ENCODE results near the gene ABCC4. TPM values are rescaled to one million over a fixed set of nuclear protein-coding genes. Genes with fewer than 3 reads are reported as not detected.
"Not testable (repeated sequence)": the region's sequence is repeated elsewhere in the genome, so short reads cannot be mapped to it uniquely, and the experiment has no call there.

Gene ABCC4
- total and polyA plus RNA-seq, 2 experiments from 2014 or later, result 9.8 to 23.3 TPM

DNA sequence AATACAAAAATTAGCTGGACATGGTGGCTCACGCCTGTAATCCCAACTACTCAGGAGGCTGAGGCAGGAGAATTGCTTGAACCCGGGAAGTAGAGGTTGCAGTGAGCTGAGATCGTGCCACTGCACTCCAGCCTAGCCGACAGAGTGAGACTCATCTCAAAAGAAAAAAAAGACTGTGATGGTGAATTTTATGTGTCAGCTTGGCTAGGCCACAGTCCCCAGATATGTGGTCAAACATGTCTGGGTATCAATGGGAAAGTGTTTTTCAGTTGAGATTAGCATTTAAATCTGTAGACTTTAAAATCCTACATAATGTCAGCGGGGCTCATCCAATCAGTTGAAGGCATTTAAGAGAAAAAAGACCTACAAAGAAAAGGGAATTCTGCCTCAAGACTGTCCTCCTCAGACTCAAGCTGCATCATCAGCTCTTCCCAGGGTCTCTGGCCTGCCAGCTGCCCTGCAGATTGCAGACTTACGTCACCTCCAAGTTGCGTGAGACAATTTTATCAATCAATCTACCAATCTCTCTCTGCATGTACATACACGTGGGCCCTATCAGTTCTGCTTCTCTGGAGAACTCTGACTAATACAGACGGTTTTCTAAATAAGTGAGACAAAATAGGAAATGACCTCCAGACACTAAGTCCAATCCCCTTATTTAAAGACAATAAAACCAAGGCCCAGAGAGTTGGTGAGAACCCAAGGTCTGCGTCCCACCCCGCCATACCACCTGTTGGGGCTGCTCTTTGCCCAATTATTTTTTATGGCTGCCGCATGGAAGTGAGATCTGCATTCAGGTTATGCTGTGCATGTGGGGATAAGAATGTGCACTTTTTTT lies 99.2 kb downstream of the ABCC4 start:
- H2AFZ ChIP-seq, result no peak overlapping the region
- H3K36me3 ChIP-seq (replicated peaks; ENCODE audit: insufficient read depth, low read depth), result no peaks in the 10 kb centered on the region
- no peaks in the 10 kb centered on the region for H3K9me2 ChIP-seq (replicated peaks; ENCODE audit: insufficient read depth)
- no peak overlapping the region for H3K4me2 ChIP-seq
- DNase-seq (ENCODE audit: low spot score), result no peak
- no peaks in the 10 kb centered on the region for H3K79me2 ChIP-seq
- H3K4me3 ChIP-seq, result no peak overlapping the region
- TF ChIP-seq, protein P1, sequence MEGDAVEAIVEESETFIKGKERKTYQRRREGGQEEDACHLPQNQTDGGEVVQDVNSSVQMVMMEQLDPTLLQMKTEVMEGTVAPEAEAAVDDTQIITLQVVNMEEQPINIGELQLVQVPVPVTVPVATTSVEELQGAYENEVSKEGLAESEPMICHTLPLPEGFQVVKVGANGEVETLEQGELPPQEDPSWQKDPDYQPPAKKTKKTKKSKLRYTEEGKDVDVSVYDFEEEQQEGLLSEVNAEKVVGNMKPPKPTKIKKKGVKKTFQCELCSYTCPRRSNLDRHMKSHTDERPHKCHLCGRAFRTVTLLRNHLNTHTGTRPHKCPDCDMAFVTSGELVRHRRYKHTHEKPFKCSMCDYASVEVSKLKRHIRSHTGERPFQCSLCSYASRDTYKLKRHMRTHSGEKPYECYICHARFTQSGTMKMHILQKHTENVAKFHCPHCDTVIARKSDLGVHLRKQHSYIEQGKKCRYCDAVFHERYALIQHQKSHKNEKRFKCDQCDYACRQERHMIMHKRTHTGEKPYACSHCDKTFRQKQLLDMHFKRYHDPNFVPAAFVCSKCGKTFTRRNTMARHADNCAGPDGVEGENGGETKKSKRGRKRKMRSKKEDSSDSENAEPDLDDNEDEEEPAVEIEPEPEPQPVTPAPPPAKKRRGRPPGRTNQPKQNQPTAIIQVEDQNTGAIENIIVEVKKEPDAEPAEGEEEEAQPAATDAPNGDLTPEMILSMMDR (IDR thresholded peaks at IDR 0.05; ENCODE audit: poor library complexity), result no peak
- TF ChIP-seq EZH2phosphoT487 (IDR thresholded peaks at IDR 0.05; ENCODE audit: low read depth, severe bottlenecking, unreplicated experiment) (no peak), EZH2 (IDR thresholded peaks at IDR 0.05; ENCODE audit: borderline replicate concordance) (no peak)
- H3K27me3 ChIP-seq, result no peaks in the 10 kb centered on the region
- H3K9me3 ChIP-seq (ENCODE audit: low read depth), result no peaks in the 10 kb centered on the region
- 83% methylated on average over 12 of the region's 12 CpGs for WGBS (ENCODE audit: low lambda C conversion rate, missing lambda C conversion rate)
- peak overlapping the region; percentile 40 for H3K27ac ChIP-seq
- H4K20me1 ChIP-seq (ENCODE audit: insufficient read depth, poor library complexity, severe bottlenecking), result no peaks in the 10 kb centered on the region
- peaks cover 4% of the 10 kb centered on the region for H3K4me1 ChIP-seq (ENCODE audit: insufficient read depth)

DNA sequence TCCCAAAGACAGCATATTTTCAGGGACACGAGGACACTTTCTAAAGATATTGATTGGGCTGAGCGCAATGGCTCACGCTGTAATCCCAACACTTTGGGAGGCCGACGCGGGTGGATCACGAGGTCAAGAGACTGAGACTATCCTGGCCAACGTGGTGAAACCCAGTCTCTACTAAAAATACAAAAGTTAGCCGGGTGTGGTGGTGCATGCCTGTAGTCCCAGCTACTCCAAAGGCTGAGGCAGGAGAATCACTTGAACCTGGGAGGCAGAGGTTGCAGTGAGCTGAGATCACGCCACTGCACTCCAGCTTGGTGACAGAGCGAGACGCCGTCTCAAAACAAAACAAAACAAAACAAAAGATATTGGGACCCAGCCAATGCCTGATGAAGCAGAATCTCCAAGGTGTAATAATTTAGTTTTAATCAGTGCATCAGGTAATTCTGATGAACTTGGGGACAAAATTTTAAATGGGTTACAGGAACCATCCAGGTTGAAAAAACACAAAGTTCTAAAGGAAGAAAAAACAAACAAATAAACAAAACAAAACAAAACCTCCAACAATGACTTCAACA lies 100.8 kb downstream of the ABCC4 start:
- H3K79me2 ChIP-seq; H4K20me1 ChIP-seq (ENCODE audit: insufficient read depth, poor library complexity, severe bottlenecking); H3K27ac ChIP-seq; H3K9me3 ChIP-seq (ENCODE audit: low read depth); DNase-seq (ENCODE audit: low spot score); H3K4me3 ChIP-seq; H3K4me2 ChIP-seq; H2AFZ ChIP-seq; H3K4me1 ChIP-seq (ENCODE audit: insufficient read depth); H3K9me2 ChIP-seq (replicated peaks; ENCODE audit: insufficient read depth); H3K36me3 ChIP-seq (replicated peaks; ENCODE audit: insufficient read depth, low read depth); H3K27me3 ChIP-seq: not testable (repeated sequence)
- WGBS (ENCODE audit: low lambda C conversion rate, missing lambda C conversion rate), result 92% methylated on average over 13 of the region's 13 CpGs

DNA sequence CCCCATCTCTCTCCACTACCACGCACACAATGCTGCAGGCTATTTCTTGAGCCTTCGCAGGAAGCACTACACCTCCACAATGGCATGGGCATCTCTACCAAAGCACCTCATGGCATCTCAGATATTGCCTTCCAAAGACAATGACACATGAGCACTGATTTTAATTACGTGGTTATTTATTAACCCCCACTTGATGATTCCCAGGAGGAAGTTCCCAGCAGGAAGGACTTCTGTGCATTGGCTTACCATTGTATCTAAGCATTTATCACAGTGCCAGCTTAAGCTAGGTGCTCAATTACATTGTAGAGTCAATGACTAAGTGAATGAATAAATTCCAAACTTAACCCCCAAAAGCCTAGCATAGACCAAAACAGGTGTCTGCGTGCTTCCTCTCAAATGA lies 101.4 kb downstream of the ABCC4 start:
- TF ChIP-seq, protein P1 (IDR thresholded peaks at IDR 0.05; ENCODE audit: poor library complexity), result no peak
- TF ChIP-seq EZH2 (IDR thresholded peaks at IDR 0.05; ENCODE audit: borderline replicate concordance) (no peak), EZH2phosphoT487 (IDR thresholded peaks at IDR 0.05; ENCODE audit: low read depth, severe bottlenecking, unreplicated experiment) (no peak)
- Histone ChIP-seq H3K36me3 (replicated peaks; ENCODE audit: insufficient read depth, low read depth) (no peaks in the 10 kb centered on the region), H3K4me3 (no peak overlapping the region), H3K27me3 (no peaks in the 10 kb centered on the region), H3K9me2 (replicated peaks; ENCODE audit: insufficient read depth) (no peaks in the 10 kb centered on the region), H3K27ac (no peak overlapping the region), H3K79me2 (no peaks in the 10 kb centered on the region), H3K4me2 (no peak overlapping the region), H4K20me1 (ENCODE audit: insufficient read depth, poor library complexity, severe bottlenecking) (no peaks in the 10 kb centered on the region), H3K4me1 (ENCODE audit: insufficient read depth) (peaks cover 6% of the 10 kb centered on the region), H2AFZ (no peak overlapping the region), H3K9me3 (ENCODE audit: low read depth) (no peaks in the 10 kb centered on the region)
- DNase-seq (ENCODE audit: low spot score), result no peak
- WGBS (ENCODE audit: low lambda C conversion rate, missing lambda C conversion rate), result 90% methylated on average over 4 of the region's 4 CpGs

GRCh38 chr13:95198606-95199005 lies 102.6 kb downstream of the ABCC4 start:
- not testable (repeated sequence) for H2AFZ ChIP-seq; H3K79me2 ChIP-seq; H3K9me2 ChIP-seq (replicated peaks; ENCODE audit: insufficient read depth); DNase-seq (ENCODE audit: low spot score); H3K4me1 ChIP-seq (ENCODE audit: insufficient read depth); H3K4me2 ChIP-seq; H3K36me3 ChIP-seq (replicated peaks; ENCODE audit: insufficient read depth, low read depth); H3K4me3 ChIP-seq; H4K20me1 ChIP-seq (ENCODE audit: insufficient read depth, poor library complexity, severe bottlenecking); H3K27ac ChIP-seq; H3K9me3 ChIP-seq (ENCODE audit: low read depth); H3K27me3 ChIP-seq
- whole genome bisulfite sequencing (ENCODE audit: low lambda C conversion rate, missing lambda C conversion rate), result 97% methylated on average over 2 of the region's 2 CpGs

All from hepatocyte (in vitro differentiated cells).